GM20000 (cell line): ENCODE results near the gene CCAR1.
"Not testable (repeated sequence)": the region's sequence is repeated elsewhere in the genome, so short reads cannot be mapped to it uniquely, and the experiment has no call there.

Experiments
- DNase-seq: peaks from one replicate; pipeline ENCODE4 v3.0.0; 2012; ENCODE audit warnings: low spot score
- CTCF ChIP-seq: IDR thresholded peaks from 2 replicates; pipeline ENCODE4 v1.5.1; 2012; ENCODE audit warnings: mild to moderate bottlenecking, control low read depth; ENCODE audit errors: extremely low read depth, missing control alignments

CCAR1 gene

GRCh38 chr10:68837626-68838322 lies 116.7 kb downstream of the CCAR1 start:
- TF ChIP-seq CTCF: no peak
- DNase-seq: no peak

- DNase-seq: not testable (repeated sequence)
Measured at GRCh38 chr10:68840650-68841049, 119.6 kb downstream of the CCAR1 start.
